ENCODE measurements around the gene AGBL1.

AGBL1 gene

DNA sequence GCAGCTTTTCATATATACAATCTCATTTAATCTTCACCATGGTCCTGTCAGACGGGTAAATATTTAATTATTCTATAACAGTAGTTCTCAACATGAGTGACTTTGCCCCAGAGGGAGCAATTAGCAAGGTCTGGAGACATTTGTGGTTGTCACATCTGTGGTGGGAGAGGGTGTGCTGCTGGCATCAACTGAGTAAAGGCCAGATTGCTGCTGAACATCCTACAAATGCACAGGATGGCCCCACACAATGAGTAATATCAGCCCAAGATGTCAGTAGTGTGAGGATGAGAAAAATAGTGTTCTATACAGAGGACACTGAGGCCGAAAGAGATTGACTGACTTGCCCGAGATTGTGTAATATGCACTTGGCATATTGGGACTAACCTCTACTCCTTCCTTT, 156.0 kb downstream of the AGBL1 start:
- no peak for DNase-seq

DNA sequence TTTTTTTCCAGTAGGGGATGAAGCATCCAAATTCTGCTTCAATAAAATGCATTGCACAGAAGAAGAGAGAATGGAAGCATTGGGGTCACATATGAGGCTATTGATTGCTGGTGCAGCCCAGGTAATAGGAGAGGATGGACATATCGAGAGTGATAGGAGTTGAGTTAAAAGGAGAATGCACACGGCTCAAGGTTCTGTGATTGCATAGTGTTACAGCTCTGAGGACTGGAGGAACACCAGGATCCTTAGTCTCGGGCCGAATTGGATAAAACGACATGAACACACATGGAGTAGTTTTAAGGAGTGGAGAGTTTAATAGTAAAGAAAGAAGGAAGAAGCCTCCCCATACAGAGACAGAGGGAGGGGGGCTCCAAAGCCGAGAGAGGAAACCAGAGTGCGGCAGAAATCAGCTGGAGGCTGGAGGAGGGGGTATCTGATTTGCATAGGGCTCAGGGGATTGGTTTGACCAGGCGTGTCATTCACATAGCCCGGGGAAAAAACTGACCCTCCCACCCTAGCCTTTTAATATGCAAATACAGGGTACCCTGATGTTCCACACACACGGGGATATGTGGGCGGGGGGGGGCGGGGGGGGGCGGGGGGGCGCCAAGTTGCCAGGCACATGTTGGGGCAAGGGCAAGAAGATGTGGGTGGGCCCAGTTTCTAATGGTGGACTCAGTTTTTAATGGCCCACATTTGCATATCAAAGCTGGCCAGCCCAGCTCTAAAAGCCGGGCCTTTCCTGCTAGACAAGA, 156.9 kb downstream of the AGBL1 start:
- peak in 2 of 58 donors; percentile 4 to 5 for DNase-seq

DNA sequence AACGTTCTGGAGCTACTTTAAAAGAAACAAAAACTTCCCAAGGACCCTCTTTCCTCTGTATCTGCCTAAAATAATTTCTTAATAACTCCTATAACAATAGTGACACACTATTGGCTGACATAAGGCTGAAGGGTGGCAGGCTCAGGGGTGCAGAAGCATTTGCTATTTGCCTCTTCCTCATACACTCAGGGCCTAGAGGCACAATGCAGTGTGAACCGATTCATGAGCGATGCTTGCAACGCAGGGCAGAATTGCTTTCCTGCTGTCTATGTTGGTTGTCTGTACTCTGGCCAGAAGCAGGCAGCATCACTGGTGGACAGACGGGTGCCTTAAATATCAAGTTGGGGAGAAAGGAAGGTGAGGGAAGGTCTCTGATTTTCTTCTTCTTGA, 157.4 kb downstream of the AGBL1 start:
- DNase-seq = no peak

DNA sequence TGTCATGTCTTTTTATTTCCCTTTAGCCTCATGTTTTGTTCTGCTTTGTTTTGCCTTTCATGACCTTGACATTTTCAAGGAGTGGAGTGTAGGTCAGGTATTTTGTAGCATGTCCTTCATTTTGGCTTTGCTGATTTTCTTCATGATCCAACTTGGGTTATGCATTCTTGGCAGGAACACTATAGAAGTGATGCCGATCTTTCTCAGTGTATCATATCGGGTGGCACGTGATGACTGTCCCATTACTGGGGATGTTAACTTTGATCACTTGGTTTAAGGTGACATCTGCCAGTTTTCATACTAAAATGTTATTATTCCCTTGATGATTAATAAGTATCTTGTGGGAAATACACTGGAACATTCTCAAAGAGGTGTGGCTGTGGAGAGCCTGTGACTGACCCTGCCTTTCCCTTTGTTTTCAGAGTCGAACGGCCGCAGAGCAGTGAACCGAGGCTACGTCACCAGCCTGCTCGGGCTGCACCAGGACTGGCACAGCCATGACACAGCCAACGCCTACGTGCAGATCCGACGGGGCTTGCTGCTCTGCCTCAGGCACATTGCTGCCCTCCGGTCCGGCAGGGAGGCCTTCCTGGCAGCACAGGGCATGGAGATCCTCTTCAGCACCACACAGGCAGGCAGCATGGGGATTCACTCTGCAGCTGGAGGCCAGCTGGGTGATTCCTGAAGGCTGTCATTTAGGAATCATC, 167.7 kb downstream of the AGBL1 start:
- DNase-seq = no peak

- DNase-seq = no peak
These were observed 175.6 kb downstream of the AGBL1 start for GRCh38 chr15:86255247-86255646.

GRCh38 chr15:86256628-86257027, 177.0 kb downstream of the AGBL1 start:
- no peak for DNase-seq

DNA sequence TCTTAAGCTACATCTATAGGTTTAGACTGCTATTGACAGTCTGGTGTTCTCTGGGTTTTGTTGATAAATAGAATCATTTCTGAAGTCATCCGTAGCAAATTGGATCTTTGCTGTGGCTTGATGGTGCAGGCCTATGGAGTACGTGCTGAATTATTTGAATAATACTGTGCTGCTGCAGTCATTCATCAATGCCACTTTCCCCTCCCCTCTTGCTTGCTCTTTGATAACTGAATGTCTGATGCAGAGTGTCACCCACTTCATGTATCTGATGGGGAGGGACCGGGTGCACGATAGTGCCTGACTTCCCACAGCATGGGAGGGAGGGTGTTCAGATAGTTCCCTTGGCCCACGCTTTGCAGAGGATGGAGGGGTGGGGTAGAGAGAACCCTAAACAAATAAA, 179.9 kb downstream of the AGBL1 start:
- no peak for DNase-seq

- DNase-seq = no peak
These were observed 183.6 kb downstream of the AGBL1 start for GRCh38 chr15:86263230-86263629.

GRCh38 chr15:86266896-86267484, 187.3 kb downstream of the AGBL1 start:
- DNase-seq = no peak

GRCh38 chr15:86267892-86268291, 188.2 kb downstream of the AGBL1 start:
- DNase-seq = no peak

GRCh38 chr15:86268558-86268957, 188.9 kb downstream of the AGBL1 start:
- DNase-seq = no peak

GRCh38 chr15:86273309-86273708, 193.6 kb downstream of the AGBL1 start:
- no peak for DNase-seq

DNA sequence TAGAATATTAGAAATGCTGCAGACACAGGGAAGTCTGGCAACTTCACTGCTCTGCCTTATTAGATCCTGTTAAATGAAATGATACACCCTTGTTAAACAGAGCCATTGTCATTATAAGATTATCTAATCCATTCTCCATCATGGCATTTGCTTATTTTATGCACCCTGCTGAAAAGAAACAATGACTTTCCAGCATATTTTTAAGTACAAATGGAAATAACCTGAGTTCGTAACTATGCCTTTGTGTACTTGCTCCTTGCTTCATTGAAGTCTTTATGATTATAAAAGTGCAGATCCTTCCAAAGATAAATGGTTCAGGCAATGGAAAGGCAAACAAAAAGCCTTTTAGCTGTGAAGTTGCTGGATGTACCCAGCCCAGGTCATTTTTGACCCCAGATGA, 195.7 kb downstream of the AGBL1 start:
- DNase-seq = no peak

DNA sequence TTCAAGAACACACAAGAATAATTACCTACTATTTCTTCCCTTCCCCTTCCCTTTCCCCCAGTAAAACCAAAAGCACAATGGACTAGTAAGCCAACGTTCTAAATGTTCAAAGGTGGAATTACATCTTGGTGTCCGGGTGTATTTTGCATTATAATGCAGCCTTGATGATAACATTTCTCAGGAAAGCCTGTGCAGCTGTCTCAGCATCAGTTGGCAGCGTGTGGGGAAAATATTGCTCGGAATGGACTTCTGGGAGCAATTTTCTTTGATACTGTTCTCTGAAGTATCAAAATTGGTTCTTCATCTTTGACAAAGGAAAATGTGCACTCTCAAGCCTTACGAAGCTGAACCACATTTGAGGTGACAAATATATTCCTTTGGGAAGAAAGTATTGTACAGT, 198.9 kb downstream of the AGBL1 start:
- no peak for DNase-seq

DNA sequence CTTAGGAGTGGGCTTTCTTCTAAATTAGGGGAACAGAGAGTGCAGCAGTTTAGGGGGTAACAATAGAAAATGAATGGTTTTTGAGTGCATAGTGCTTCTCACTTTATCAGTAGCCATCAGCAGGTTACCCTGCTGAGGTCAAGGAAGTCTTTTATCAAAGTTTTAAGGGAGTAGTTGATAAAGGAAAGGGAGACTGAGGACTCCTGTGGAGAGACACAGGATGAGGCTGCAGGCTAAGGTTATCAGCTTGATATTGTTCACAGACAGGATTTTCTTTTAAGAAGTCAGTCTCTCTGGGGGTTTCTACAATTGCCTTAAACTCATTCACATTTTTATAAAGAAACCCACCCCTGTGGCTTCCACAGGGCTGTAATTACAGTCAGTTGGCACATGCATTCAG, 205.0 kb downstream of the AGBL1 start:
- DNase-seq = no peak

DNA sequence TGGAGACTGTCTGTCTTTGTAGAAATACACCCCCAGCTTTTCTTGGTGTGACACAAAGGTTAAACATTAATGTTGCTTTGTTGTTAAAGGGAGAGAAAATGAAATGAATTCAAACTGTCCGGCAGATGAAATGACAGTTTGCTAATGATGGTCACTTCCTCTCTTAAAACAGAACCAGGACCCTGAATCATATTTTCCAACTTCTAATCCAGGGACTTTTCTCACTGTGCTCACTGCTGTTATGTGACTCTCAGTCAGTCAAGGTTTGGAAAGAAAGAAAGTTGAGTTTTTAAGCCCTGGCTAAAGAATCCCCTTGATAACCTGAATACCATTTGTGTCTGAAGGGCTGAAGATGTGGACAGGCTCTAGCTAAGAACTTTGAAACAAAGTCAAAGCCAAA, 215.8 kb downstream of the AGBL1 start:
- DNase-seq = no peak

DNA sequence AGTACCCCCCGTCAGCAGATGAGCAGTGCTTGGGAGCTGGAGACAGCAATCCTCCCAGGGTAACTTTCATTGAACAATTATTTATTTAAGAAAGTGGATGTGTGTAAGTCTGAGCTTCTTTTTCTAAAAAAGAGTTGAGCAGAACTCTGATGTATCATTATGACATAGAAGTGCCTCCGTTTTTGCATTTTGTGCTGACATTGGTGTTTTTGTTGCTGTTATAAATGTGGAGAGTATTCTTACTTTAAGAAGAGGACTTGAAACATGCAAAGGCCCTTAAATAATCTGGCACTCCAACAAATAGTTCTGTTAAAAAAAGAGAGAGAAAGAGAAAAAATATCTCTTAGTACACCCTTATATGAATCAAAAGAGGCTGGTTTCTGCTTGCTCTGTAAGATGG, 217.1 kb downstream of the AGBL1 start:
- no peak for DNase-seq

DNA sequence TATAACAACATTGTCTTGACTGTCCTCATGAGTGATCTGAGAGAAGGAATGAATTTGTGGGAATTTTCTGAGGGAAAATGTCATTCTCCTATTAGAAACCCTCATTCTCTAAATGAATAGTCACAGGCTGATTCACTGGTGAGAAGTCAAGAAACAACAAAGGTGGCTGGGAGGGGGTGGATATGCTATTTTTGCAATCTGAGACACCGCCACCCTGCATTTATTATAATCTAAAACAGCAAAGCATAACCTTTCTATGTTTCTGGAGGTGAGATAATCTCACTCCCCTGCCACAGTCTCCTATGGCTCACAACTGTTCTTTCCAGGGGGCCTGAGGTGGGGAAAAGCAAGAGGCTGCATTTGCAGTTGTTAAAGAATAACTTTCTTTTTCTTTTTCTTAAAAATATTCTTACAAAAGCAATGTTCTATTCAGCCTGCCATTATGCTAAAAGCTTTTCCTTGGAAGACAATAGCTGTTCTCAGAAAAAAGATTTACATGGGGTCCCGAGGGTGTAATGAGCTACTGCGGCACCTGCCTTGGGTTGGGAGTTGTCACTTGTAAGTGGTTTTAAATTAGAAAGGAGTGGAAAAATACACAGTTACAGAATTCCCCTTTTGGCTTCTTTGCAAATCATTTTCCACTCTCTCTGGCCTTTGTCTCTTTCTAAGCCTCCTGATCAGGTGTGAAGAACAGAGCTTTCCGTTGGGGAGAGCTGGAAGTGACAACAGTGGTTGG, 220.9 kb downstream of the AGBL1 start:
- DNase-seq = peak in 1 of 58 donors; percentile 6

DNA sequence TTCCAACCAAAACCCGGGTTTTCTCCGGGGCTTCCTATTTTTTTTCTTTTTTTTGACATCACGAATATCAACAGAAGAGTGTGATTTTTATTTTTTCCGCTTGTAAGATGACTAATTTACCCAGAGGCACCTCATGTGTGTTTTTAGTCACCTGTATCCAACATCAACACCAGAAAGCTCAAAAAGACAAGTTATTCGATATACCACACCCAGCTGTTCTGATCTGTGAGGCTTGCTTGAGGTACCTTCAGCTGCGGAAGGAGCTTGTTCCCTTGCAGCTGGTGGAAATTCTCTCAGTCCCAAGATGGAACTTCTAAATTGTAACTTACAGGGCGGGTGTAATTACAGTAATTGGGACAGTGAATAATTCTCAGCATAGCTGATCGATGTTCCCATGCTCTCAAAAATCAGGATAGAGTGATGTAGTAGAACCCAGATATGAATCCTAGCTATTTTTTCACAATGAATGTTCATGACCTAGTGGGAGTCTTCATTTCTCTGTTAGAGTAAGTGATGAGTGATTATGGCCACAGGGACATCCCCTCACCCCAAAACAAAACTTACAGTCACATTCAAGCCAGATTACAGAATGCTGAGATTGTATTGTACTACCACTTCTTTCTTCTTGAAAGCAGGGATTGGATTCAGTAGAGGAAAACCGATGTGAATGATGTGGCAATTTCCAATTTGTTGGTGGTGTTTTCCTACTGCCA, 232.1 kb downstream of the AGBL1 start:
- DNase-seq = no peak

GRCh38 chr15:86312486-86312885, 232.8 kb downstream of the AGBL1 start:
- no peak for DNase-seq

DNA sequence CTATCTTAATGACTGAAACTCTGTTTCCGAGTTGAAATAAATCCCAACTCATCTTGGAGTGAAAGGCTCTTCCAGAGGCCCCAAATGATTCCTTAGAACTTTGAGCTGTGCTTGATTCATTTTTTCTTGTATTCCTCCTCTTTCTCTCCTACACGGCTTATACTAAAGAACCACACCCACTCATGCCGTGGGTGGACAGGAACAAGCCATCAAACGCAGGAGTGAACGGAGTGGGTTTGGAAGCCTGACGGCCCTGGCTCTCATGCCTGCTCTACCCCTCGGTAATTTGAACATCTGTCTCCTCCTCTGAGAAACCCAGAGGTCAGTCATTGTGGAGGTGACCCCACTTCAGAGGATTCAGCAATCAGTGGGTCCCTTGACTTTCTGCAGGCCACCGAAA, 236.5 kb downstream of the AGBL1 start:
- peak in 2 of 58 donors; percentile 4 to 17 for DNase-seq
